HL-60/S4 treated with phorbol 12-myristate 13-acetate at 8.2 ng/mL for 4 days and 3 days (cell line): ENCODE data around the gene C5orf47.
"Not testable (repeated sequence)": the region's sequence is repeated elsewhere in the genome, so short reads cannot be mapped to it uniquely, and the experiment has no call there.

Experiments used
- in situ Hi-C: fragments of 300-500 bp; cut with MboI; formaldehyde crosslinking; loops from 2 replicates; pipeline ENCODE4 v1.15.0; 2022; ENCODE audit warnings: low sequenced_read_pairs

Gene C5orf47

DNA sequence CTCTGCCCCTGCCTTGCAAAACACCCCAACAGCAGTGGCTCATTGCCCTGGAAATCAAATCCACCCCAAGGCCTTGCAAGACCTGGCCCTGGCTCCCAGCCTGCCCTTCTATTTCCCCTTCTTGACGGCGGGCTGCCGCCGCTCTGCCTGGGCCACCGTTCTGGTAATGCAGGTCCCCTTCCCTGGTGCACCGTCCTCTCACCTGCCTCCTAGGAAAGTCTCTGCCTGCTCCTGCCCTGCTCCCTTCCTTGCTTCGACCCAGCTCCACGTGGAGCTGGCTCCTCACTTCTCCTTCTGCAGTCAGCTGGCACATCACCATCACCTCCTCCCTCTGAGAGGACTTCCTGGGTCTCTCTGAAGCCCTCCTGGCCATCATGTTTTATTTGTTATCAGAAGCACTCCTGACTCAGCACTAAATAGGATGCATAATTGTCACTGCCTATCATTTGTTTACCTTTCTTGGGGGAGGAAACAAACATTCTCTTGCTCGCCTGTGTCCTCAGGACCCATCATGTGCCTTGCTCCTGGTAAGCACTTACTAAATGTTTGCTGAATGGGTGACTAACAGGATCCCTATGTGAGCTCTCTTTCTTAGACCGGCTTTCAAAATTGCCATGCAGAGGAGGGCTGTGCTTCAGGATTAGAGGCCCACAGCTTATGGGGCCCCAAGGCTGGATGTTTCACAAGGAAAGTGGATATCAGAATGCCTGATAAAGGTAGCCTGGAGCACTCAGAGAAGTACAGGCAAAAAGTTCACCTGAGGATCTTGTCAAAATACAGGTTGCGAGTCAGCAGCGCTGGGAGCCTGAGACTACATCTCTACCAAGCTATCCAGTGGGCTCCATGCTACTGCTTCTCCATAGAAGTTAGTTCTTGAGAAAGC is 19.6 kb upstream of the C5orf47 start:
- in situ Hi-C loops, result loop anchor here (10.0 kb wide), 1 partner anchor 345 kb away; no protein-coding TSS in a partner anchor

DNA sequence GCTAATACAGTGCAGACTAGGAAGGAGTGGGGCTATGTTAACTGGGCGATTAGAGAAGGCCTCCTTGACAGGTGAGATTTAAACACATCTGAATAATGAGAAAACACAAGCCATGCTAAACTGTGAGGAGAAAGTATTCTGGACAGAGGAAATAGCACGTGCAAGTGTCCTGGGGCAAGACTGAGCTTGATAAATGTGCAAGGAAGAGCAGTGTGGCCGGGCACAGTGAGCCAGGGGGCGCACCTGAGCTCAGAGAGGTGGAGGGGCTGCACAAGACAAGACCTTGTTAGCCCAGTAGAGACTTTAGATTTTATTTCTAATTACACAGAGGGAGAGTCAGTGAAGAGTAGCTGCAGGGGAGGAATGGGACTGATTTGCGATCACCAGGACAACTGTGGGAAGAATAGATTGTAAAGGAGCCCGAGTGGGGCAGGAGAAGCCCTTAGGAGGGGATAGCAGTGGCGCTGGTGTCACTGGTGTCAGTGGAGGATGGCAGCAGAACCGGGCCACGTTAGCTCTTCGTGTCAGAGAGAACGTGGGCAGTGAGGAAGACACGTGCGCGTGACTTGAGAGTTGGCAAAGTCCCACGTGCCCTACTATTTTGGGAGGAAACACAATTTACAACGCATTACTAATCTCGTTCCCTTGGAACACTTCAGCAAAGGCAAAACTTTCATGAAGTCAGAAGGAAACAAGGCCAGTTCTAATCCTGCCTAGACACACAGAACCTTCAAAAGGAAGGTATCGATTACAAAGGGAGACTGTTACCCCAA is 17.9 kb upstream of the C5orf47 start:
- in situ Hi-C loops, result no loop called here

DNA sequence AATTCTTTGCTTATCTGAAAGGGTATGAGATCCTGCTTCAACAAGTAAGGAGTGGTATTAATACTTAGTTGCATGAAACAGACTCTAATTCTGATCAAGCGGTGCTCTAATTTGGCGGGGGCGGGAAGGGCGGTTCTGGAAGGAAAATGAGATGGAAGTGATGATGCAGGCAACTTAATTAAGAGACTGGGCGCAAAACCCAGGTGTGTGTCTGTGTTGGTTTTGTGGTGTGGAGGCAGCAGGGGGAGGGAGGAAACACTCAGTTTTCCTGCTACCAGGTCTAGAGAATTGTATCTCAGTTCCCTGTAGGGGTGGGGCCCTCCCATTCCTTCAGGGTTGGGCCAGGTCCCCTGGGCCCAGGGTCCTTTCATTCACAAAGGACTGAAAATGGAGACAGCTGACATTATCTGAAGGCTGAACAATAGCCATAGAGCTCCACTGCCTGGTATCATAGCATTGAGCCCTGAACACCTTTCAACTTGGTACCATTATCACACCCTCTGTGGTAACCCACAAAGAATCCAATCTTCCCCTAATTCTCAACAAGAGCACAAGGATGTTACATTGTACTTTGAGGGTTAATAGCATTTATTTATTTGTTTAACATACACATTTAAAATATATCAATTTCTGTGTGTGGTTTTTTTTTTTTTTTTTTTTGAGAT is 17.2 kb upstream of the C5orf47 start:
- in situ Hi-C loops, result no loop called here

DNA sequence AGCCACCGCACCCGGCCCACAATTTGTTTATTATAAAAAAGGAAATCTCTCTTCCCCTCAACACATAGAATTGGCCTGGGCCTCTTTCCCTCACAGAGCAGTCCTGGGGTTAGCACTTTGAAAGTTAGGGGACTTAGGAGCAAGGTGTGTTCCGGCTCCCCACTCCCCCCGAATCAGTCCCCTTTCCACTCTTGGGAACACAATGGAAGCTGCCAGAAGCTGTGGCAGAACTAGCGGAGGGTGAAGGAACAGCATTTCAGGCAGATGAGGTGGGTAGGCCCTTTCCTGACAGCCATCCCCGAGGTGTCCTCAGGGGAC is 16.4 kb upstream of the C5orf47 start:
- in situ Hi-C loops, result no loop called here

DNA sequence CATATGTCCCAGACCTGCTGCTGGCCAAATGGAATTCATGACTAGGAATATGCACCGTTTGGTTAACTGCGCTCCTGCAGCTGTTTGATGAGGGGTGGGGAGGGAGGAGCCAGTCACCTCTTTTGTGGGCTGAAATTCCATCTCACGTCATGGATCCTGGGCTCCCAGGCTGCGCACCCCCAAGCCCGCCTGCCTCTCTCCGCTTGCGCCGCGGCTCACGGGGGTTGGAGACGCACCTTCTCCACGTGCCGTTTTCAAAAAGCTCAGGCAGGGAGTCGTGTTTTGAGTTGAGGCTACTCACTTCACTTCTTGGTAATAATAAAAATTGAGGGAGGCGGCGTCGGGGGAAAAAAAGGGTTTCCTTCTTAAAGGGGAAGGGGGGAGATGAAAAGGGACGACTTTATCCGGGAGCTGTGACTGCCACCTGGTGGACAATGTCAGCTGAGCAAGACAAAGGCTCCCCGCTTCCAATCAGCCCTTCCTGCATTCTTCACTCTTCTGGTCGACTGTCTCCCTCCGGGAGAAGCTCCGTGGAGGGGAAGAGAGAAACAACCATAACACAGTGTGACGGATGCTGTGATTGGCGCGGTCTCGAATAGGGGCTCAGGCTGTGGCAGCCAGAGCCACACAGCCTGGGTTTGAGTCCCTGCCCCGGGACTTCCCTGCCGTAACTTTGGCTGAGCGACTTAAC is 15.9 kb upstream of the C5orf47 start:
- in situ Hi-C loops, result no loop called here

DNA sequence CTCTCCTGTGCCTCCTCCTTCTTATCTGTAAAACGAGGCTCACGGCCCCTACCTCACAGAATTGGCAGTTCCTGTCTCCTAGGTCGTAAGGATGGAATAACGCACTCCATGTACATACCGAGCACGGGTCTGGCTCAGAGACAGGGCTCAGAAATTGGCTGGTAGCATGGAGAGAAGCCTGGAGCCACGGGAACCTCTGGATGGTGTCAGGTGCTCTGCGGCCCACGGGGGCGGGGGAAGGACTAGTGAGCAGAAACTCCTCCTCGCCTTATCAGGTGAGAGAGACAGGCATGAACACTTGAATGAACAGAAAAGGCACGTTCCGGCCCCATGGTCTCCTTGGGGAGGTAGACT is 15.4 kb upstream of the C5orf47 start:
- in situ Hi-C loops, result no loop called here

DNA sequence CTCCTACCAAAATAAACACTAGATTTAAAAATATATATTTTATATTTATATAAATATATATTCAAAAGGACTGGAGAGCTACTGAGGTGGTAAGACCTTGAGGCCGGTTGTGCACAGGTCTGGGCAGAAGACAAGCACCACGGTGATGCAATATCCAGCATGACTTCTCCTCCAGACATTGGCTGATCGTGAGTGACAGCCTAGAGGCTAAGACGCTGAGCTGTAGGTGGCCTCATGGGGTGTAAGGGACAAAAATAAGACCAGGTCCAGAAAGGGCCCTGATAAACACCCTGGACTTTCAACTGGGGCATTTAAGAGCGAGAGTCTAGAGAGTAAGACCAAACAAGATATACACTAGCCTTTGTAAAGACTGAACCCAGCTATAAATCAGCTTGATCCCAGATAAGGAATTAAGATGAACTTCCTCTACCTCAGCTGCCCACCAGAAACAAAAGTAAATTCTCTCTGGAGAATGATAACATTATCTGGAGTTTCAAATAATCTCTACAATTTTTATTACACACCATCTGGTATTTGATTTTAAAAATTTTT is 14.2 kb upstream of the C5orf47 start:
- in situ Hi-C loops, result no loop called here

DNA sequence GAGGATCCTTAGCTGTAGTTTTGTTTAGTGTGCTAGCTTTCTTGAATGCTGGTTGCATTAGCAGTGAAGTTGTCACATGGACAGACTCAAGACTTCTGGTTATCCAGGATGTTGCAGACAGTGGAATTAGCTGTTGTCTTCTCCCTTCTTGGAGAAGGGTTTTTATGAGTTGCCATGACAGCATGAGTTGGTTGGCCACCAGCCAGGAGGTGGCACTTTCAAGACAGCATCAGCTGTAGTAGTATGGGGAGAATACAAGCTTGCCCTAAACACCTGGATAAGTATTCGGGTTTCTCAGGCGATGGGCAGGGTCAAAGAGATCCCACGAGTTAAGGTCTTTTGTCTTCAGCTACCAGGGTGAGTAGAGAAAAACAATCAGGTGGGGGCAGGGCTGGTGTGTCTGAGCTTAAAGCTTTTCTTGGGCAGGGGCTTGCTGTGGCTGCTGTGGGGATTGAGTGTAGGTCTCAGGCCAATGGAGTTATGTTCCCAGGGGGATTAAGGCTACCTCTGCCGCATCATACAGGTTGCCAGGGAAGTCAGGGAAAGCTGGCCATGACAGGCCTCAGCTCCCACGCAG is 7.7 kb upstream of the C5orf47 start:
- in situ Hi-C loops, result no loop called here

DNA sequence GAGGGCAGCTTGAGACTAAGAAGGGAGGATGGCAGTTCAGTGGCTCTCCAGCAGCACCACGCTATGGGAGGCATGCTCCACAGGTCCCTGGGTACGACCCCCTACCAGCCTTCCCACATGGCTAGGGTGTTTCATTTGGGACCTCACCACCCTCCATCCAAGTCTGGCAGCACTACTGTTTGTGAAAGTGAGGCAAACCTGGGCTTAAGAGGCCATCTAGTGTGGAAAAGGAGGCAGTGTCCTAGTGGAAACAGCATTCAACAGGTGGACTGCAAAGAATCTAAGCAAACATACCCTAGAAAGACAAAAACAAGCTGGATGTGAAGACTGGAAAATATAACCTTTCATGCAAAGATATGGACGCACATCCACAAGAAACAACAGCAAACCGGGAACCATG is 4.8 kb upstream of the C5orf47 start:
- in situ Hi-C loops, result no loop called here

DNA sequence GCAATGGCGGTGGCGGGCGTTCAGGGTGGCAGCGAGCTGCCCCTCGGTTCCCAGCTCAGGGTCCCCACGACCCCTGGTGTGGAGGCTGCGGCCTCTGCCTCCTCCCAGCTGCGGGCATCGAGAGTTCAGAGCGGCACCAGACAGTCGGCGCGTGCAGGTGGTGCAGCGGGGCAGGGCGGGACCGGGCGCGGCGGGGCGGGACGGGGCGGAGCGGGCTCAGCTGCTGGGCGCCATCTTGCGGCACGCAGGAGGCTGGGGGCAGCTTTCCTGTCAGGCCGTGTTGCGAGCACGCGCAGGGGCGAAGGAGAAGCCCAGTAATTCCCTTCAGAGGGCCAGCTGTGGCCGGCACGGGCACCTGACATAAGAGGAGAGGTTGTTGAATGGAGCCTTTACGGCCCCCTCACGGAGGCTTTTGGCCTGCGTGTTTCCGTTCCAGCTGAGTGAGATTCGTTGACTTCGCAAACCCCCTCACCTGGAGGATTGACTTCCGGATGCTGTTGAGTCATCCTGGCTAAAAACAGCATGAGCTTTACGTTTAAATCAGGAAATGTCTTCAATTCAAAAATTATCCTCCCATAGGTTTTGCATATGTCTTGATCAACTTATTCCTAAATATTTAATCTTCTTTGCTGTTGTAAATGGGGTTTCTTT is 587 bp downstream of the C5orf47 start:
- in situ Hi-C loops, result no loop called here

DNA sequence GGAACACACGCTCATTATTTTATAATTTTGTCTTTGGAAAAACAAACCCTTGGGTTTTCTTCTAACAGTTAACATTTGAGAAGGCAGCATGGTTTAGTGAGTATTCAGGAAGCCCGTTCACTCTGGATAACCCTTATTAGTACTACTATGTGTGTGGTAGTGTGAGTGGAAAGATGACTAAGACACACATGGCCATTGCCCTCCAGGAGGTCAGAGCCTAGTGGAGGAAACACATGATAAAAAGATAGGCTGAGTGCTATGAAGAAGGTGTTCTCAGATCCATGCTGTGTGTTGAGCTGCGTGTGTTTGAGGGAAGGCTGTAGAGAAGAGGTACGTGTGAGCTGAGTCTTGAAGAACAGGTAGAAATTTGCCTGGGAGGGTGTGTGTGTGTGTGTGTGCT is 8.4 kb downstream of the C5orf47 start:
- in situ Hi-C loops, result no loop called here

DNA sequence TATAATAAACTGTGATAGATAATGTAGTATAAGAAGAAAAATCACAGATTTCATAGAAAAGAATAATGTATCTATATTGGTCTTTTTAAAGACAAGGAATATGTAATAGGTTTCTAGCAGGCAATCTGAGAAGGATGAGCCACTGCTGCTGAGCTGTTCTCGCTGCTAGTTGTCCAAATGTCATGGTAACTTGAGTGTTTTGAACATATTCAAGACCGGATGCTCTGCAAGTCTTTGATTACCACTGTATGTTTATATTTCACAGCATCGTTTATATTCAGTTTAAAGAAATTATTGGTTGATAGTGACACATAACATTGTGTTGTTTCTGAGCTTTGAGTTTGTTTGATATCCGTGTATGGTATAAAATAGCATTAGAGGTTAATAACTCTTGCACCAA is 9.6 kb downstream of the C5orf47 start:
- in situ Hi-C loops, result no loop called here

DNA sequence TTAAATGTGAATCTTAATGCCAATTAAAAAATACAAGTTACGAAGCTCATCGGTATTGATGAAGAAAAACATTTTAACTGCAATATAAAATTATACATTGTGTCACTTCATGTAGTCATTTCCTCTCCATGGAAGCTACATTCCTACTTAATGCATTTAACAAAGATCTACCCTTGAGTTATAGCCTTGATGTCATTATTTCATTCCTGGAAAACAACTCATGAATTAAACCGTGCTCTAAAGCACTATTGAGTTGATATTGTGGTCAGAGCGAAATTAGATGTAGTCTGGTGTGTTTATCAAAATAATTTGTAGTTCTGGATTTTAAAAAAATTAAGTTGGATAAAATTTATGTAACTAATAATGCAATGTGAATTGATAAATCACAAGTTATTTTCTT is 11.1 kb downstream of the C5orf47 start:
- in situ Hi-C loops, result no loop called here

DNA sequence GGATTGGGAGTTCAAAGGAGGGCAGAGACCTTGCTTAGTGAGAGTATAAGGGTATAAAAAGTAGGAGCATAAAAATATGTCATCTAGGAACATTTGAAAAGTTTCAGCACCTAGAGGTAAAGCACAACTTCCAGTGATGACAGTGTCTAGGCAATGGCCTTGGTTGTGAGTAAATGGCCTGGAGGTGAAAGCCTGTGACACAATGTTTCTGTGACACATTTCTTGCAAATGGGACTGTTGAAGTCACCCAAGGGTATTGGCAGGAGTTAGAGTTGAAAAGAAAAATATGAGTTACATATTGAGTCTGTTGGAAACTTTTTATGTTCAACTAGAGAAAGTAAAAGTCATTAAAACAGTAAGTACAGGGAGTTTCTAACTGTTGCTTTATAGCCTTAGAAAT is 14.8 kb downstream of the C5orf47 start:
- in situ Hi-C loops, result no loop called here

DNA sequence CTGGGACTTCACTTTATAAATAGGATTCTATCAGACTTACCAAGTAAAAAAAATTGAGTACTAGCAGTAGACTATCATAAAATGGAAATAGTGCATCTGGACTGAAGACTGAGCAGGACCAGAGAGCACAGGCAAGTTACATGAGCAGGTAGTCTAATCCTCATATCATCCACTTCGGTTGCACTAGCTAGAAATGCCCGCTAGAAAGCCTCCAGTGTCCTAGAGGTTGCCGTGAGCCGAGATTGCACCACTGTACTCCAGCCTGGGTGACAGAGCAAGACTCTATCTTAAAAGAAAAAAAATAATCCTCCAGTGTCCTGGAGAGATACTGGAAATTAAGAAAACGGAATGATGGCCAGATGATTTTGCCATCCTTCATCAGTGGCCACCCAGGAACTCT is 20.0 kb downstream of the C5orf47 start:
- in situ Hi-C loops, result no loop called here

DNA sequence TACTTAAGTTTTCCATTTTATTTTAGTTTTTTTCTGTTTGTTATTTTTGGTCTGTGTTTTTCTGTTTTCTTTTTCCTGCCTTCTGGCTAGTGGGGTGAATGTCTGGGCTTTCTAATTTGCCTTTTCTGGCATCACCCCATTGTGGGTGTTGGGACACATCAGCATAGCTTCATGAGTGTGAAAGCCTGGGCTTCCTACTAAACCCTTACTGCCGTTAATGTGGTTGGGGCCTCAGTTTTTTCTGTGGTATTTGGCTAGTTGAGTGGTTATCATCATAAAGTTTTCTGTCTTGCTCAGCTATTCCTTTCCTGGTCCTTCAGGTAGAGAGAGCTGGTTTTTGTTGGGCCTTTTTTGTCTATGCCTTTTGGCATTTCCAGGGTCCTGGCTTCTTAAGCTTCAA is 21.4 kb downstream of the C5orf47 start:
- in situ Hi-C loops, result no loop called here

DNA sequence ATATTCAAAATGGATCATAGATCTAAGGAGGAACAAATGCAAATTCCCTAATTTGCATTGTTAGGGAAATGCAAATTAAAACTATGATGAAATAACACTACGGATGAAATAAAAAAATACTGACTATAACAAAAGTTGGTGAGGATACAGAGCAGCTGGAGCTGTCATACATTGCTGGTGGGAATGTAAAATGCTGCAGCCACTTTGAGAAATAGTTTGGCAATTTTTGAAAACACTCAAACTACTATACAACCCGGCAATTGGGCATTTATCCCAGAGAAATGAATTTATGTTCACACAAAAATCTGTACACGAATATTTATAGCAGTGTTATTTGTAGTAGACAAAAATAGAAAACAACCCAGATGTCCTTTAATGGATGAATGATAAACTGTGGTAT is 22.5 kb downstream of the C5orf47 start:
- in situ Hi-C loops, result no loop called here

DNA sequence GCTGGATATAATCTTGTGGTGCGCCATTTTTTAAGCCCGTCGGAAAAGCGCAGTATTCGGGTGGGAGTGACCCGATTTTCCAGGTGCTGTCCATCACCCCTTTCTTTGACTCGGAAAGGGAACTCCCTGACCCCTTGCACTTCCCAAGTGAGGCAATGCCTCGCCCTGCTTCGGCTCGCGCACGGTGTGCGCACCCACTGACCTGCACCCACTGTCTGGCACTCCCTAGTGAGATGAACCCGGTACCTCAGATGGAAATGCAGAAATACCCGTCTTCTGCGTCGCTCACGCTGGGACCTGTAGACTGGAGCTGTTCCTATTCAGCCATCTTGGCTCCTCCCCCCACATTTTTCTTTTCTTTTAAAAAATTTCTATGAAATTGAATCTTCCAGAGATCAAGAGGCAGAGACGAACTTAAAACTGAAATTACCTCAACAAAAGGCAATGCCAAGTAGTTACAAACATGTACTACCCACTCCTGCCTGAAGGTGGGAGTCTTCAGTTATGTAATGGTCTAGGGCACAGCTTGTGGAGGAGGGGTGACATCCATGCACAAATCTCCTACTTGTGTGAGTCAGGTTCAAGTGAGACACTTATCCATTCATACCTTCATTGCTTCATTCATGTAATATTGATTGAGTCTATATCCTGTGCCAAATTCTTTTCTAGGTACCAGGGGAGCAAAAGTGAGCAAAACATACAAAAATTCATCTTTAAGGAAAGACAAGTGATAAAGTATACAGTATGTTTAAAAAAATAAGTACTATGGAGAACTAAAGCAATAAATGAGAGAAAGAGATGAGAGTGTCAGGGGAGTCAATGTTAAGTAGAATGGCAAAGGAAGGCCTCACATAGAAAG is 31.3 kb downstream of the C5orf47 start:
- in situ Hi-C loops, result not testable (repeated sequence)

DNA sequence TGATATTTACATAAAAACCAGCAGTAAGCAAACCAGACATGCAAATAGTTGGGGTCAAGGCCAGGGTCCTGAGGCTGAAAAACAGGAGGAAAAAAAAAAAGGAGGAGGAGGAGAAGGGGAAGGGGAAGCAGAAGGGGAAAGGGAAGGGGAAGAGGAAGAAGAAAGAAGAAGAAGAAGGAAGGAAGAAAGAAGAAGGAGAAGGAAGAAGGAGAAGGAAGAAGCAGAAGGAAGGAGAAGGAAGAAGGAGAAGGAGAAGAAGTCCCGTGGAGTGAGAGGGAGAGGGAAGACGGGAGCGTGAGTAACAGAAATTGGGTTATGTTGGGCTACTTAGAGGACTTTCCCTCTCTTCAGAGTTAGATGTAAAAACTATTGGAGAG is 31.9 kb downstream of the C5orf47 start:
- in situ Hi-C loops, result no loop called here
